Measurements from ENCODE around the gene TMOD2. TPM values are rescaled to one million over a fixed set of nuclear protein-coding genes. Genes with fewer than 3 reads are reported as not detected.

The TMOD2 gene
- total and polyA plus RNA-seq, 2 of the 8 experiments (the other 6 are each of a cell fraction or from before 2014, with no cell fraction given) = 0.80 to 6.5 TPM

DNA sequence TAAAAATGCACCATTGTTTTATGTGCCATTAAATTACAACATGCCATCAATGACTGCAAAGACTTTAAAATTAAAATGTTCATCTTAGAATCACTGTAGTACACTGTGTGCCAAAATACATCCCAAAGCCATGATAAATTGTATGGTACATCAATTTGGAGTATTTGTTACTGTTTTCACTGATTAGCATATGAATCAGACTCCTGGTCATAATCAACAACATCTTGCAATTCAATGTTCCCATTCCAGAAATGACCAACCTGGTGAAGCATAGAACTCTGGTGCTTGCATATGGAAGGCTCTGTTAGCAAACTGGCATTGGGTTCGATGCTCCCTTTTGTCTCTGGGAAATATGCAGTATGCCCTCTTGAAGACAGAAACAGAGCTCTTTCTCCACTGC is 36.5 kb upstream of the TMOD2 start (continued):
- no peak for TF ChIP-seq TBP (IDR thresholded peaks at IDR 0.05; ENCODE audit: low read depth, low read length)
- no peak for TF ChIP-seq CBX5 (IDR thresholded peaks at IDR 0.05; ENCODE audit: low read depth, low read length)
- TF ChIP-seq ATF3 (IDR thresholded peaks at IDR 0.05; ENCODE audit: insufficient read depth, low read depth, low read length) = no peak
- TF ChIP-seq POU5F1 (IDR thresholded peaks at IDR 0.05; ENCODE audit: low read depth, low read length) = no peak
- no peak for TF ChIP-seq SUZ12 (IDR thresholded peaks at IDR 0.05; ENCODE audit: low read length)

All from H1 (cell line).